Progenitor cell of endocrine pancreas (in vitro differentiated cells): ENCODE data around the gene OTOP2. TPM values are rescaled to one million over a fixed set of nuclear protein-coding genes. Genes with fewer than 3 reads are reported as not detected.

ENCODE experiments used
- DNase-seq: peaks from one replicate; pipeline ENCODE4 v3.0.0; 2021; ENCODE audit warnings: low spot score; ENCODE audit not compliant: unreplicated experiment
- H3K27ac Mint-ChIP-seq: 2 replicates; pipeline ENCODE4 v1.8.0; 2021; ENCODE audit warnings: mild to moderate bottlenecking, moderate library complexity, mixed read lengths
- H3K27me3 Mint-ChIP-seq: 2 replicates; pipeline ENCODE4 v1.8.0; 2021; ENCODE audit warnings: mixed read lengths
- H3K36me3 Mint-ChIP-seq: 2 replicates; pipeline ENCODE4 v1.8.0; 2022; ENCODE audit warnings: mixed read lengths; ENCODE audit not compliant: insufficient read depth
- H3K4me1 Mint-ChIP-seq: 2 replicates; pipeline ENCODE4 v1.8.0; 2021; ENCODE audit warnings: low read depth, mixed read lengths
- H3K4me3 Mint-ChIP-seq: 2 replicates; pipeline ENCODE4 v1.8.0; 2021; ENCODE audit warnings: low read depth, mild to moderate bottlenecking, moderate library complexity, mixed read lengths
- H3K9me3 Mint-ChIP-seq: 2 replicates; pipeline ENCODE4 v1.8.0; 2021; ENCODE audit warnings: low read depth, mixed read lengths
- total RNA-seq: library from RNA; stranded (reverse); gene quantifications from 2 replicates; pipeline ENCODE4 v1.2.1, GENCODE V29; 2021
- TF ChIP-seq, protein P1 (sequence below): fragments of 200-600 bp; sonication (generic); IDR thresholded peaks from one replicate; pipeline ENCODE4 v1.5.0; 2021; ENCODE audit warnings: antibody characterized with exemption, mild to moderate bottlenecking; ENCODE audit not compliant: unreplicated experiment

Gene OTOP2
- total RNA-seq, 1 donor from 2014 or later, result not detected

DNA sequence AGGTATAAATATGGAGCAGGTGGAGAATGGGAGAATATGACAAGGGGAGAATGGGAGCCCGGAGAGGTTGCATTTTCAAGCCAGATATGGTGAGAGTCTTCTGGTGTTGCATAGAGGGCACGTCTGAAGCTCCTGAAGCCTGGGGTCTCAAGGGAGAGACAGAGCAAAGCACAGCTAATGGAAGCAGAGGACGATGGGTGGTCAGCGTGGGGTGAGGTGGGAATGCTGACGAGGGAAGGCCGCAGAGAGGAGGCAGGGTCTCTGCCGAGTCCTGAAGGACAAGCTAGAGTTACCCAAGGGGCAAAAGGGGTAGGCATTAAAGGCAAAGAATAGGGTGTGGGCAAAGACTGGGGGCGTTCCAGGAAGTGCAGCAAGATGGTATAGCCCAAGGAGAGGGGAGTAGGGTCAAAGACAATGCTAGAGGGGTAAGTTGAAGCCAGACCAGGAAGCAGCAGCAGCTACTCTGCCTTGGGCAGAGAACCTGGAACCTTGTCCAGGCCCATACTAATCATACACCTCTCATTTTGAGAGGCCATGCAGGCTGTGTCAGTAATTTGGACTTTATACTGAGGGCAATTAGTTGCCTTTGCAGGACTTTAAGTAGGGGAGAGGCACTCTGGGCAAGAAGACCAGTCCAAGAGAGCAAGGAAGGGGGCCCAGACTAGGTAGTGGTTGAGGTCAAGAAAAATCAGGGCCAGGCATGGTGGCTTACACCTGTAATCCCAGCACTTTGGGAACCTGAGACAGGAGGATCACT, 14.3 kb downstream of the OTOP2 start:
- Mint-ChIP-seq H3K4me1 (no peaks in the 10 kb centered on the region), H3K27ac (no peak overlapping the region), H3K9me3 (no peaks in the 10 kb centered on the region), H3K36me3 (no peaks in the 10 kb centered on the region), H3K27me3 (peaks cover 64% of the 10 kb centered on the region), H3K4me3 (no peak overlapping the region)
- TF ChIP-seq, protein P1, sequence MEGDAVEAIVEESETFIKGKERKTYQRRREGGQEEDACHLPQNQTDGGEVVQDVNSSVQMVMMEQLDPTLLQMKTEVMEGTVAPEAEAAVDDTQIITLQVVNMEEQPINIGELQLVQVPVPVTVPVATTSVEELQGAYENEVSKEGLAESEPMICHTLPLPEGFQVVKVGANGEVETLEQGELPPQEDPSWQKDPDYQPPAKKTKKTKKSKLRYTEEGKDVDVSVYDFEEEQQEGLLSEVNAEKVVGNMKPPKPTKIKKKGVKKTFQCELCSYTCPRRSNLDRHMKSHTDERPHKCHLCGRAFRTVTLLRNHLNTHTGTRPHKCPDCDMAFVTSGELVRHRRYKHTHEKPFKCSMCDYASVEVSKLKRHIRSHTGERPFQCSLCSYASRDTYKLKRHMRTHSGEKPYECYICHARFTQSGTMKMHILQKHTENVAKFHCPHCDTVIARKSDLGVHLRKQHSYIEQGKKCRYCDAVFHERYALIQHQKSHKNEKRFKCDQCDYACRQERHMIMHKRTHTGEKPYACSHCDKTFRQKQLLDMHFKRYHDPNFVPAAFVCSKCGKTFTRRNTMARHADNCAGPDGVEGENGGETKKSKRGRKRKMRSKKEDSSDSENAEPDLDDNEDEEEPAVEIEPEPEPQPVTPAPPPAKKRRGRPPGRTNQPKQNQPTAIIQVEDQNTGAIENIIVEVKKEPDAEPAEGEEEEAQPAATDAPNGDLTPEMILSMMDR, result no peak
- no peak for DNase-seq

DNA sequence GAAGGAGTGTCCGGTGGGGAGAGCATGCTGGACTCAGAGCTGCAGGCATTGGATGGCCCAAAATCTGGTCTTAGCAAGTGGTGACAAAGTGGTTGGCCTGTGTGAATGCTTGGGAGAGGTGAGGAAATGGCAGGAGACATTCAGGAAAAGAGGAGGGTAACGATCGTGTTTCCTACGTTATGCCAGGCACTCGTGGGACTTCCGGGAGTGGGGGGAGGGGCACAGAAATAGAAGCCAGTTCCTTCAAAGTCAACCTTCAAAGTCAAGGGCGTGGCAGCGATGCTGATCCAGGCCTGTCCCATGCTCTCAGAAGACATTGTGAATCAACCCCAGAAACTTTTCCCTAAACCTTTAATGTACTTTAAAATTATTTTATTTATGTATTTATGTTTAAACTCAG, 15.5 kb downstream of the OTOP2 start:
- Mint-ChIP-seq H3K9me3 (no peaks in the 10 kb centered on the region), H3K36me3 (no peaks in the 10 kb centered on the region), H3K27ac (no peak overlapping the region), H3K27me3 (peaks cover 69% of the 10 kb centered on the region), H3K4me1 (no peaks in the 10 kb centered on the region), H3K4me3 (no peak overlapping the region)
- no peak for DNase-seq
- TF ChIP-seq, protein P1, result no peak

DNA sequence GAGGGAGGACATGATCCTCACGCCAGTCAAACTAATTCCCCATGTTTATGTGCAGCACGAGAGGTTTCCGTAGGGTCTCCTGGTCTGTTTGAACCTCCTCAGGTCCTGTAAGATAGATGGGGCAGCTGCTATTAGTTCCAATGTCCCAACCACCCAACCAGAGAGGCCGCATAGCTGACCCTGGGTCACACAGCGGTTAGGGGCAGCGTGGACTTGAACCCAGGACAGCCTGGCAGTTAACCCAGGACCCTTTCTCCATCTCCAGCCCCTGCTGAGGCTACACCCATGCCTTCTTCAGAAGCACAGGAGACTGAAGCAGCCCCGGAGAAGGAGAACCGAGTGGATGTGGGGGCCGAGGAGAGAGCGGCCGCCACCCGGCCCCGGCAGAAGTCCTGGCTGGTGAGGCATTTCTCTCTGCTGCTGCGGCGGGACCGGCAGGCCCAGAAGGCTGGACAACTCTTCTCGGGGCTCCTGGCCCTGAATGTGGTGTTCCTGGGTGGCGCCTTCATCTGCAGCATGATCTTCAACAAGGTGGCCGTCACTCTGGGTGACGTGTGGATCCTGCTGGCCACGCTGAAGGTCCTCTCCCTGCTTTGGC, 17.2 kb downstream of the OTOP2 start:
- Mint-ChIP-seq H3K27me3 (peaks cover 74% of the 10 kb centered on the region), H3K4me1 (no peaks in the 10 kb centered on the region), H3K36me3 (no peaks in the 10 kb centered on the region), H3K4me3 (no peak overlapping the region), H3K9me3 (no peaks in the 10 kb centered on the region), H3K27ac (no peak overlapping the region)
- TF ChIP-seq, protein P1, result no peak
- no peak for DNase-seq

DNA sequence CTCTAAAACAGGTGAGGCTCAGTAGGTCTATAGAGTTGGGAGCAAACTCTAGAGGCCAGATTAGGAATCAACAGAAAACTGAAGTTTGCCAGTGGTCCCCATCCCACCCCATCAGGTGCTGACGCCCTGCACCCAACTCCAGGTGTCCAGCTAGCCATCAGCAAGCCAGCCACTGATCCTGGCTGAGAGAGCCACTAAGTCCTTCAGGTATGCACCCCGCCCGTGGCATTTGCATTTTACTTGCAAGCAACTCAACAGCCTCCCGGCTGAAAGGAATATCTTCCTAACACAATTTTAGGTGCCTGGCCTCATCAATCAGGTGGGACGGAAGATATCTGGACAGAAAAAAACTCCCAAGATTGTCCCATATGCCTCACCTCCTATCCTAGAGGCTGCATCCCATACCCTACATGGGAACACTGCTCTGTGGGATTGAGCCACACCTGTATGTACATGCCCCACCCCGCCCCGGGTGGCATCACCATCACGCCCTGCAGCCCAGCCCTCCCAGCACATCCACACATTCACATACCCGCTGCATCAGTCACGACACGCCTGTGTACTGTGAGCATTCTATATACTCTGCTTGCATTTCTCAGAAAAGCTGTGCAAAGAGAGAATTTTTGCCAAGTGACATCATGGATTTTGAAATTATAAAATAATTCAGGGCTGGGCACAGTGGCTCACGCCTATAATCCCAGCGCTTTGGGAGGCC, 19.9 kb downstream of the OTOP2 start:
- H3K36me3 Mint-ChIP-seq, result no peaks in the 10 kb centered on the region
- H3K9me3 Mint-ChIP-seq, result no peaks in the 10 kb centered on the region
- H3K27ac Mint-ChIP-seq, result no peak overlapping the region
- TF ChIP-seq, protein P1, result no peak
- H3K4me1 Mint-ChIP-seq, result no peaks in the 10 kb centered on the region
- DNase-seq, result no peak
- peaks cover 55% of the 10 kb centered on the region for H3K27me3 Mint-ChIP-seq
- no peak overlapping the region for H3K4me3 Mint-ChIP-seq

DNA sequence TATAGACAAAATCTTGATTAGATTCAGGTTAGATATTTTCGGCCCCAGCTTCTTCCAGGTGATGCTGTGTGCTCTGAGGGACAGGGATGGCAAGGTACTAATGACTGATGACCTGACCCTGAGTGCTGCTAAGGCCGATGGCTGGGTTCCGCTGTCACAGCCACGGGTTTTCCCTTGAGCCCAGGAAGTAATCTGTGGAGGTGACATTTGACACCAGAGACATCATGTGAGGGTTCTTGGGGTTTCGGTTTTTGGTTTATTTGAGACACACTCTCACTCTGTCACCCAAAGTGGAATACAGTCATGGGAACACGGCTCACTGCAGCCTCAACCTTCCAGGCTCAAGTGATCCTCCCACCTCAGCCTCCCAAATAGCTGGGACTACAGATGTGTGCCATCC, 21.5 kb downstream of the OTOP2 start:
- no peak for DNase-seq
- peaks cover 43% of the 10 kb centered on the region for H3K27me3 Mint-ChIP-seq
- H3K27ac Mint-ChIP-seq, result no peak overlapping the region
- H3K4me1 Mint-ChIP-seq, result peaks cover 8% of the 10 kb centered on the region
- H3K9me3 Mint-ChIP-seq, result no peaks in the 10 kb centered on the region
- H3K4me3 Mint-ChIP-seq, result no peak overlapping the region
- H3K36me3 Mint-ChIP-seq, result no peaks in the 10 kb centered on the region
- TF ChIP-seq, protein P1, result no peak
